Measurements from ENCODE around the gene YKT6.
"Not testable (repeated sequence)": the region's sequence is repeated elsewhere in the genome, so short reads cannot be mapped to it uniquely, and the experiment has no call there.

YKT6 gene

GRCh38 chr7:44162179-44162578 lies 38.6 kb upstream of the YKT6 start:
- no peak overlapping the region for H3K4me3 ChIP-seq (ENCODE audit: low read depth, low read length)
- no peak for TF ChIP-seq CTCF (IDR thresholded peaks at IDR 0.05; ENCODE audit: low read depth, low read length)

GRCh38 chr7:44162785-44163395 lies 37.9 kb upstream of the YKT6 start:
- no peak overlapping the region for H3K4me3 ChIP-seq (ENCODE audit: low read depth, low read length)
- TF ChIP-seq CTCF (IDR thresholded peaks at IDR 0.05; ENCODE audit: low read depth, low read length): no peak

GRCh38 chr7:44163591-44163990 lies 37.2 kb upstream of the YKT6 start:
- H3K4me3 ChIP-seq (ENCODE audit: low read depth, low read length): no peak overlapping the region
- TF ChIP-seq CTCF (IDR thresholded peaks at IDR 0.05; ENCODE audit: low read depth, low read length): no peak

GRCh38 chr7:44167920-44168319 lies 32.9 kb upstream of the YKT6 start:
- TF ChIP-seq CTCF (IDR thresholded peaks at IDR 0.05; ENCODE audit: low read depth, low read length): no peak
- H3K4me3 ChIP-seq (ENCODE audit: low read depth, low read length): no peak overlapping the region

GRCh38 chr7:44171901-44172300 lies 28.9 kb upstream of the YKT6 start:
- not testable (repeated sequence) for H3K4me3 ChIP-seq (ENCODE audit: low read depth, low read length)

GRCh38 chr7:44172352-44172751 lies 28.4 kb upstream of the YKT6 start:
- H3K4me3 ChIP-seq (ENCODE audit: low read depth, low read length): no peak overlapping the region
- TF ChIP-seq CTCF (IDR thresholded peaks at IDR 0.05; ENCODE audit: low read depth, low read length): no peak

- TF ChIP-seq CTCF (IDR thresholded peaks at IDR 0.05; ENCODE audit: low read depth, low read length): no peak
- no peak overlapping the region for H3K4me3 ChIP-seq (ENCODE audit: low read depth, low read length)
Observed at GRCh38 chr7:44172803-44173424, 27.9 kb upstream of the YKT6 start.
